ENCODE measurements around the gene ARMH4.

Gene ARMH4

GRCh38 chr14:58166005-58166983, 14.3 kb upstream of the ARMH4 start:
- H2AFZ ChIP-seq: peak overlapping the region; percentile 72
- peaks cover 5% of the 10 kb centered on the region for H3K4me1 ChIP-seq
- no peaks in the 10 kb centered on the region for H3K79me2 ChIP-seq
- no peak overlapping the region for H3K9ac ChIP-seq
- no peaks in the 10 kb centered on the region for H3K36me3 ChIP-seq (ENCODE audit: control insufficient read depth, insufficient read depth, low read length)
- TF ChIP-seq CTCF (IDR thresholded peaks at IDR 0.05): peak; percentile 94
- no peak overlapping the region for H3K27ac ChIP-seq
- H3K27me3 ChIP-seq (ENCODE audit: control insufficient read depth, insufficient read depth, low read length): no peaks in the 10 kb centered on the region
- H3K4me2 ChIP-seq (ENCODE audit: low read length): no peak overlapping the region
- peak overlapping the region; percentile 4 for H3K4me3 ChIP-seq (ENCODE audit: low read depth, low read length)
- no peaks in the 10 kb centered on the region for H3K9me3 ChIP-seq (ENCODE audit: control insufficient read depth, low read length)

- Histone ChIP-seq H3K27ac (no peak overlapping the region), H2AFZ (no peak overlapping the region), H3K79me2 (no peaks in the 10 kb centered on the region), H3K9ac (no peak overlapping the region), H3K36me3 (ENCODE audit: control insufficient read depth, insufficient read depth, low read length) (no peaks in the 10 kb centered on the region), H3K27me3 (ENCODE audit: control insufficient read depth, insufficient read depth, low read length) (no peaks in the 10 kb centered on the region), H3K4me2 (ENCODE audit: low read length) (no peak overlapping the region), H3K9me3 (ENCODE audit: control insufficient read depth, low read length) (no peaks in the 10 kb centered on the region), H3K4me1 (no peaks in the 10 kb centered on the region), H3K4me3 (ENCODE audit: low read depth, low read length) (no peak overlapping the region)
- TF ChIP-seq CTCF (IDR thresholded peaks at IDR 0.05): no peak
Measured at GRCh38 chr14:58160561-58160960, 8.5 kb upstream of the ARMH4 start.

GRCh38 chr14:58151133-58152013, 640 bp downstream of the ARMH4 start:
- peak overlapping the region; percentile 88 for H2AFZ ChIP-seq
- no peaks in the 10 kb centered on the region for H3K79me2 ChIP-seq

GRCh38 chr14:58150243-58150805, 1.7 kb downstream of the ARMH4 start:
- Histone ChIP-seq H3K4me1 (no peaks in the 10 kb centered on the region), H3K4me3 (ENCODE audit: low read depth, low read length) (peak overlapping the region; percentile 73), H3K27ac (no peak overlapping the region), H3K27me3 (ENCODE audit: control insufficient read depth, insufficient read depth, low read length) (no peaks in the 10 kb centered on the region), H3K4me2 (ENCODE audit: low read length) (no peak overlapping the region), H3K9ac (no peak overlapping the region), H3K36me3 (ENCODE audit: control insufficient read depth, insufficient read depth, low read length) (no peaks in the 10 kb centered on the region), H2AFZ (no peak overlapping the region), H3K9me3 (ENCODE audit: control insufficient read depth, low read length) (no peaks in the 10 kb centered on the region), H3K79me2 (no peaks in the 10 kb centered on the region)
- no peak for TF ChIP-seq CTCF (IDR thresholded peaks at IDR 0.05)

More at GRCh38 chr14:58151133-58152013, 640 bp downstream of the ARMH4 start:
- Histone ChIP-seq H3K9ac (peak overlapping the region; percentile 16), H3K4me1 (no peaks in the 10 kb centered on the region), H3K9me3 (ENCODE audit: control insufficient read depth, low read length) (no peaks in the 10 kb centered on the region), H3K4me2 (ENCODE audit: low read length) (peak overlapping the region; percentile 86), H3K27ac (peak overlapping the region; percentile 59), H3K4me3 (ENCODE audit: low read depth, low read length) (peak overlapping the region; percentile 73), H3K36me3 (ENCODE audit: control insufficient read depth, insufficient read depth, low read length) (no peaks in the 10 kb centered on the region), H3K27me3 (ENCODE audit: control insufficient read depth, insufficient read depth, low read length) (no peaks in the 10 kb centered on the region)
- no peak for TF ChIP-seq CTCF (IDR thresholded peaks at IDR 0.05)

All from parathyroid adenoma (tissue), 2 donors.